Stimulated activated CD4-positive, alpha-beta T cell treated with anti-CD3 and anti-CD28 coated beads, Interleukin-2, amount 100 ng/mL, for 4 hours (primary cell): ENCODE data around the gene PLPPR3.

Experiments used
- DNase-seq: peaks from one replicate; pipeline ENCODE4 v3.0.0-alpha.2; 2020; ENCODE audit warnings: low read depth

The PLPPR3 gene, protein sequence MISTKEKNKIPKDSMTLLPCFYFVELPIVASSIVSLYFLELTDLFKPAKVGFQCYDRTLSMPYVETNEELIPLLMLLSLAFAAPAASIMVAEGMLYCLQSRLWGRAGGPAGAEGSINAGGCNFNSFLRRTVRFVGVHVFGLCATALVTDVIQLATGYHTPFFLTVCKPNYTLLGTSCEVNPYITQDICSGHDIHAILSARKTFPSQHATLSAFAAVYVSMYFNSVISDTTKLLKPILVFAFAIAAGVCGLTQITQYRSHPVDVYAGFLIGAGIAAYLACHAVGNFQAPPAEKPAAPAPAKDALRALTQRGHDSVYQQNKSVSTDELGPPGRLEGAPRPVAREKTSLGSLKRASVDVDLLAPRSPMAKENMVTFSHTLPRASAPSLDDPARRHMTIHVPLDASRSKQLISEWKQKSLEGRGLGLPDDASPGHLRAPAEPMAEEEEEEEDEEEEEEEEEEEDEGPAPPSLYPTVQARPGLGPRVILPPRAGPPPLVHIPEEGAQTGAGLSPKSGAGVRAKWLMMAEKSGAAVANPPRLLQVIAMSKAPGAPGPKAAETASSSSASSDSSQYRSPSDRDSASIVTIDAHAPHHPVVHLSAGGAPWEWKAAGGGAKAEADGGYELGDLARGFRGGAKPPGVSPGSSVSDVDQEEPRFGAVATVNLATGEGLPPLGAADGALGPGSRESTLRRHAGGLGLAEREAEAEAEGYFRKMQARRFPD

DNA sequence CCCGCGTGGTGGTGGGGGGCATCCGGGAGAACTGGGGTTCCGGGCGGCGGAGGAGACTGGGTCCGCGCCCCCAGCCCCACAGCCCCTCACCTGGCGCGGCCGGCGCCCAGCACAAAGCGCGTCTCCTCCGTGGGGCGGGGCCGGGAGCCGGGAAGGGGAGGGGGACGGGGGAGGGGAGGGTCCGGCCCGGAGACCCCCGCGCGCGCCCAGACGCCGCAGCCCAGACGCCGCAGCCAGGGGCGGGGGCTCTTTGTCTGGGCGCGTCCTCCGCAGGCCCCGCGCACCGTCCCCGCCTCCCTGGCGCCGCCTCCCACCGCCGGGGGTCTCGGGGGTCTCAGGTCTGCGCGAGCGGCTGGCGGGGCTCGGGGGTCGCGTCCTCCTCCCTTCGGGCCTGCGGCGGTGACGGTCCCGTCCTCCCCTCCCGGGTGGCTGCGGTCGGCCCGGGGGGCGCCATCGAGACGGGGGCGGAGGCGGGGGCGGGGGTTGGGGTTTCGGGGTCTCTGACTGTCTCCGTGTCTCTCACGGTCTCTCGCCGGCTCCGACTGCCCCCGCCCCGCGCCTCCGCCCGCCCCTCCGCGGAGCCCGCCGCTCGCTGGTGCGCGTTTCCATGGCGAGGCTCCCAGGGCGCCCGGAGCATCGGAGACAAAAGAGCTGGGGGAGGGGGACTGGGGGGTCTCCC is at the start of gene PLPPR3:
TSS of gene PLPPR3 (minus strand) at position 131 of the 679 bp plus-strand sequence. CDS start 396 bp downstream, outside the sequence.
- no peak for DNase-seq

DNA sequence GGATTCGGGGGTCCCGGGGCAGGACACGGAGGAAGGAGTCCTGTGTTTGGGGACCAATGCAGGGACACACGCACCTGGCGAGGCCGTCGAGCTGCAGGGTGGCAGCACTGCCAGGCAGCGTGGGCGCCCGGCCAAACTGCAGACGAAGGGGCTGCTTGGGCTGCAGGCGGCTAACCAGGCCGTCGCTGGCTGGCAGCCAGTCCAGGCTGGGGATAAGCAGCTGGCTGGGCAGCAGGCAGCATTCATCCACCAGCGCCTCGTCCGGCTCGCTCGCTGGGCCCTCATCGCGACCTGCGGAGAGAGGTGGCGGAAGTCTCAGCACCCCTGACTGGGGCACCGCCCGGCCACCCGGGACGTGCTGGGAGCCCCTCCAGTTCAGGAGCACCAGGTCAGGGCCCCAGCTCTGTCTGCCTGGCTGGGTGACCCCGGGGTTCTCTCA is 49.2 kb upstream of the PLPPR3 start:
- no peak for DNase-seq

DNA sequence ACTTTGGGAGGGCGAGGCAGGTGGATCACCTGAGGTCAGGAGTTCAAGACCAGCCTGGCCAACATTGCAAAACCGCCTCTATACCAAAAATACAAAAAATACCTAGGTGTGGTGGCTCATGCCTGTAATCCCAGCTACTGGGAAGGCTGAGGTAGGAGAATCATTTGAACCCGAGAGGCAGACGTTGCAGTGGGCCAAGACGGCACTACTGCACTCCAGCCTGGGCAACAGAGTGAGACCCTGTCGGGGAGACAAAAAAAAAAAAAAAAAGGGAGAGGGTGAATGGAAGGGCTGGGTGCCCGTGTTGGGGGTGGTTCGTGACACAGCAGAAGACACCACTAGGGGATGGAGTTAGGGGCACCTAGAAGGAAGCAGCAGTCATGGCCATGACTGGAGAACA is 48.6 kb upstream of the PLPPR3 start:
- no peak for DNase-seq

DNA sequence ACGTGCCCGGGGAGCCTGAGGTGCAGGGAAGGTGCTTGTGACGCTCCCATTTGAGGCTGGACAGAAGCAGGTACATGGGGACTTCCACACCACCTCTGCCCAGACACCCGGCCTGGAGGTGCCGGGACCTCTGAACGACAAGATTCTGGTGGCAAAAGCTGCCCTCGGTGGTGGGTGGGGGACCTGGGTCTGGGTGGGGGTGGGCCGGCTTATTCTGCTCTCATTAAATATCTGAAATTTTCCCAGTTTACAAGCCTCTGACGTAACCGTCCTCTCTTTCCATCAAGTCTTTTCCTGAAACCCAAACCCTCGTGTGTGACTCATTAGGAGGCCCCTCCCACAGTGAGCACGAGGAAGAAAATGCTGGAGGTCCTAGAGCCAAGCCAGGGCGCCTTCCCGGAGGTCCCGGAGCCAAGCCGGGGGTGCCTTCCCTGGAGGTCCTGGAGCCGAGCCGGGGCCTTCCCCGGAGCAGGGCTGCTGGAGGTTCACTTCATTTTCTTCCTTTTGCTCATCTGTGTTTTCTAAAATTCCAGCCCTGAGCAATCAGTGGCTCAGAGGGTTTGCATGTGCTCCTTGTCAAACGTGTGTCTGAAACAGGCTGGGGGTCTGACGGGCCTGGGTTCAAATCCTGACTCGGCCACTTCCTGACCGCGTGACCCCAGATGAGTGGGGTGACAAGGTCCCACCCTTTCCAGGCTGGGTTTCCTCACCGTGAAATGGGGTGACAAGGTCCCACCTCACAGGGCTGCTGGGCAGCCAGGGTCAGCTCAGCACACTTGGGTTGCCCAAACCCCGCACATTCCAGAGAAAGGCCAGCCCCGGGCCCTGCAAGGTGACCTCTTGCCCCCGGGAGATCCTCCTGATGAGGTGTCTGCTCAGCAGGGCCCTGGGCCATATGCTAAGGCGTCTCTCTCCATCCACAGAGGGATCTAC is 47.8 kb upstream of the PLPPR3 start:
- DNase-seq: no peak

DNA sequence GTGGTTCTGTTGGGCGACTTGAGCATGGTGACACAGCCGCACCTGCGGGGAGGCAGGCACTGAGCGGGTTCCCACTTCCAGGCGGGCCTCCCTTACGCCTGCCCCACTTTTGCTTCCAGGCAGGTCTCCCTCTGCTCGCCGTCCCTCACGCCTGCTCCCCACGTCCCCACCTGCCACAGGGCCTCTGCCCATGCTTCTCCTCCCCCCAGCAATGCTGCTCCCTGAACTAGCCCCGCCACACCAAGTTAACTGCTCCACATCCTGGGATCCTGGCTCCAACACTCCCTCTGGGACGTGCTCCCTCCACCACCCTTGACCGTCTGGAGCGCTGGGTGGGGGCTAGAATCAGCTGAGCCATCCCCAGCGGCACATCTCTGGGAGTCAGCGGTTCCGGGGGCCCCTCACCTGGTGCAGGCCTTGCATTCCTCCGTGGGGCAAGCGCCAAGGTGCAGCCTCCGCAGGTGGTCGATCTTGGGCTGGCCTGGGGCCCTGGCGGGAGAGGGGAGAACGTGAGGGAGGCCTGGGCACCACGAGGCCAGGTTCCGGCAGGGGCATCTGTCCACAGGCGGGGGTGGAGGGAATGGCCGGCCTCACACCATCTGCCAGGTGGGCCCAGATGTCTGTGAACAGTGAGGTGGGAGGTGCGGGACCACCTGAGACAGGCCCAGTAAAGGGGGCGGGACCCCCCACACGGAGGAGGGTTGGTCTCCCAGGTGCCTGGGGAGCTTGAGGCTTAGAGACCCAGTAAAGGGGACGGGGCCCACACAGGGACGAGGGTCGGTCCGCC is 46.9 kb upstream of the PLPPR3 start:
- DNase-seq: no peak

DNA sequence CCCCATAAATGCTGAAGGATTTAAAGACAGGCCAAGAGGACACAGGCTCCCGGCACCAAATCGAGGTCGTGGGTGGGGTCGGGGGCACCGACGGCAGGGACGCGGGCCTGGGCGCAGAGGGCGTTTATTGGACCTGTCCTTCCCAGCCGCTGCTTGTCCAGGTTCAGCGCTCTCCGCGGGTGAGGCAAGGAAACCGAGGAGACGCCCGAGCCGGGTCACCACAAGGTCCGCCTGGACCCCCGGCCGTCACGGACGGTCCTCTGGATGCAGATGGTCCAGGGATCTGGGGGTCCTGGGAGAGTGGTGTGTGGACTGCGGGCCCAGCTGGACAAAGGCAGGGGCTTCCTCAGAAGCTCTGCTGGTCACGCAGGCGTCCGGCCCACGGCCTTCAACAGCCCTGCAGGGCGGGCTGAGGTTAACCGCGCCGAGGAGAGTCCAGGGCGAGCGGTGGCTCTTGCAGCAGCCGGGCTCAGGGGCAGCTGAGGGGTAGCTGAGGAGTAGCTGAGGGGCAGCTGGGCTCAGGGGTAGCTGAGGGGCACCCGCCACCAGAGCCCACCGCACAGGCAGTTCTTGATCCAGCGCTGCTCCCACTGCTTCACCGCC is 46.2 kb upstream of the PLPPR3 start:
- no peak for DNase-seq

DNA sequence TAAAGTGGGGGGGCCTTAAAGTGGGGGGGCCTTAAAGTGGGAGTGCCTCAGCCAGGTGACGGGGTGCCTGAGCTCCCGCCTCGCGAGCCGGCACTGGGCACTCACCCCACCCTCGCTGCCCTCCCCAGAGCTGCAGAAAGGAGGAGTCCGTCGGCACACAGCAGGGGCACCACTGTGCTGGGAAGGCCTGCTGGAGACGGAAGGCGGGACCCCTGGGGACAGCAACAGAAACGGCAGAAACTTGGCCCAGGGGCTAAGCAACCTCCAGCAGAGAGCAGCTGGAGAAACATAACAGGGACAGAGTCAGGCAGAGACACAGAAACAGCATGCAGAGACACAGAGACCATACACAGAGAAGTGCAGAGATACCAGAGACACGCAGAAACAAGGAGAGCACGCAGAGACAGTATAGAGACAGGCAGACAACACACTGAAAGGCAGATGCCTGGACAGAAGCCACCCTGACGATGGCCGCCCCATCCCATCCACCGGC is 45.6 kb upstream of the PLPPR3 start:
- no peak for DNase-seq

DNA sequence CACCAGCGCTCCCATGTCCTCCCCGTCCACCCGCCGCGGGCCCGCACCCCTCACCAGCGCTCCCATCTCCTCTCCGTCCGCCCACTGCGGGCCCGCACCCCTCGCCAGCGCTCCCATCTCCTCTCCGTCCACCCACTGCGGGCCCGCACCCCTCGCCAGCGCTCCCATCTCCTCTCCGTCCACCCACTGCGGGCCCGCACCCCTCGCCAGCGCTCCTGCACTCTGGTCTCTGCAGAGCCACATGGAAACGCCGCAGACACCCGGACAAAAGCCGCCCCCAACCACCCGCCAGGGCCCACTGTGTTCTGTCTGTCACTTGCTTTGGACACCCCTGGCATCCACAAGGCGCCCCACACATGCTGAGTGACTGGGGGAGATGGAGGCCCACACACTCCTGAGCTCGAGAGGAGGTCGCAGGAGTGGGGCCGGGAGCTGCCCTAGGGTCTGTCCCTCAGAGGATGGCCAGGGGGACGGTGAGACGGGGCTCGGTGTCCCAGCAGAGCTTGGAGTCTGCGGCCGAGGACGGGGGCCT is 45.1 kb upstream of the PLPPR3 start:
- DNase-seq: no peak

DNA sequence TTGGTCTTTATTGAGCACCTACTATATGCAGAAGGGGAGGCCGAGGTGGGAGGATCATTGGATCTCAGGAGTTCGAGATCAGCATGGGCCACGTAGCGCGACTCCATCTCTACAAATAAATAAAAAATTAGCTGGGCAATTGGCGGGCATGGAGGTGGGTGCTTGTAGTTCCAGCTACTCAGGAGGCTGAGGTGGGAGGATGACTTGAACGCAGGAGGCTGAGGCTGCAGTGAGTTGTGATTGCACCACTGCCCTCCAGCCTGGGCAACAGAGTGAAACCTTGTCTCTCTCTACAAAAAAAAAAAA is 41.5 kb upstream of the PLPPR3 start:
- no peak for DNase-seq

DNA sequence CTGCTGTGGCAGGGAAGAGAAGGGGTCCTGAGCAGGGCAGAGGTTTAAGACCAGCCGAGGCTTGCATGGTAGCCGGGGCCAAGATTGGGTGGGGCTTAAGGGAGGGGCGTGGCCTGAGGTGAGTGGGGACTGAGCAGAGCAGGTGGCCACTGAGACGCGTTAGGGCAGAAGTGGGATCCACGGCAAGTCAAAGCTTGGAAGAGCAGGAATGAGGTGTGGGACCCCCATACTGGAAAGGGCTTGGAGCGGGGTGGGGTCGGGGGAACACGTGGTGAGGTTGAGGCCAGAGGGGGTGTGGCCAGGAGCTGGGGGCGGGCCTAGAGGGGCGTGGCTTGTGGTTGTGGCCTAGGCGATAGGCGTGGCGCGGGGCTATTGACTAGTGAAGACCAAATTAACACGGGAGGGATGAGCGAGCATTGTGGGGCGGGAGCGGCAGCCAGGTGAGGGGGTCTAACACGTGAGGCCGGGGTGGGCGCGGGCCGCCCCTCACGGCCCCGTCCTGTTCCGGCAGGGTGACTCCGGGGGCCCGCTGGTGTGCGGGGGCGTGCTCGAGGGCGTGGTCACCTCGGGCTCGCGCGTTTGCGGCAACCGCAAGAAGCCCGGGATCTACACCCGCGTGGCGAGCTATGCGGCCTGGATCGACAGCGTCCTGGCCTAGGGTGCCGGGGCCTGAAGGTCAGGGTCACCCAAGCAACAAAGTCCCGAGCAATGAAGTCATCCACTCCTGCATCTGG is 41.0 kb upstream of the PLPPR3 start:
- DNase-seq: peak; percentile 61

DNA sequence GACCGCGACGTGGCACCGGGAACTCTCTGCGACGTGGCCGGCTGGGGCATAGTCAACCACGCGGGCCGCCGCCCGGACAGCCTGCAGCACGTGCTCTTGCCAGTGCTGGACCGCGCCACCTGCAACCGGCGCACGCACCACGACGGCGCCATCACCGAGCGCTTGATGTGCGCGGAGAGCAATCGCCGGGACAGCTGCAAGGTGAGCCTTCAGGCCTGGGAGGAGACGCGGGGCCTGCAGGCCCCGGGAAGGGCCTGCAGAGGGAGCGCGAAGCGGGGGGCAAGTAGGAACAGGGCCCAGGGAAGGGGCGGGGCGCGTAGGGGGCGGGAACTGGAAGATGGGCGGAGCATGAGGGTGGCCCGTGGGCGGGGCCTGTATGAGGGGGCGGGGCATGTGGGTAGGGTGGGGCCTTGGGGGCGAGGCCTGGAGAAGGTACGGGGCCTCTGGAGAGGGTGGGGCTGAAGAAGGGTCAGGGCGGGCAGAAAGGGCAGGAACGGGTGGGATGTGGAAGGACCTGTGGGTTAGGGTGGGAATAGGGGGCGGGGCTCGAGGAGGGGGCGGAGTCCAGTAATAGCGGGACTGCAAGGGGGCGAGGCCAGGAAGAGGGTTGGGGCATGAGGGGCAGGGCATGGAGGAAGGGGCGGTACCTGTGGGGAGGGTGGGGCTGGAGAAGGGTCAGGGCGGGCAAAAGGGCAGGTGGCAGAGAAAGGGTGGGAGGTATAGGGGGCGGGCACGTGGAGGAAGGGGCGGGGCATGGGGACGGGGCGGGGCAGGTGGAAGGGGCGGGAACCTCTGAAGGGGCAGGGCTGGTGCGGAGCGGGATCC is 40.2 kb upstream of the PLPPR3 start:
- peak; percentile 44 for DNase-seq

DNA sequence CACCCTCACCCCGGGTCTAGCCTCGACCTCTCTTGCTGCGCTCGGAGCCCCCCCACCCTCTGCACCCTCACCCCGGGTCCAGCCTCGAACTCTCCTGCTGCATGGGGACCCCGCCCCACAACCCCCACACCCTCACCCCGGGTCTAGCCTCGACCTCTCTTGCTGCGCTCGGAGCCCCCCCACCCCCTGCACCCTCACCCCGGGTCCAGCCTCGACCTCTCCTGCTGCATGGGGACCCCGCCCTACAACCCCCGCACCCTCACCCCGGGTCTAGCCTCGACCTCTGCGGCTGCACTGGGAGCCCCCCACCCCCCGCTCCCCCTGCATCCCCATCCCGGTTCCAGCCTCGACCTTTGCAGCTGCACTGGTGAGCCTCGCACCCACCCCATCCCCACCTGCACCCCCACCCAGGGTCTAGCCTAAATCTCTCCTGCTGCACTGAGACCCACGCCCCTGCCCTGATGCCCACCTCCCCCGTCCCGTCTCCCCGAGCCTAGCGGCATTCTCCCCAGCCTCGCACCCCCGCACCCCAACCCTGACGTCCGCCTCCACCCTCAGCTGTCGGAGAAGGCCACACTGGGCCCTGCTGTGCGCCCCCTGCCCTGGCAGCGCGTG is 39.5 kb upstream of the PLPPR3 start:
- no peak for DNase-seq

DNA sequence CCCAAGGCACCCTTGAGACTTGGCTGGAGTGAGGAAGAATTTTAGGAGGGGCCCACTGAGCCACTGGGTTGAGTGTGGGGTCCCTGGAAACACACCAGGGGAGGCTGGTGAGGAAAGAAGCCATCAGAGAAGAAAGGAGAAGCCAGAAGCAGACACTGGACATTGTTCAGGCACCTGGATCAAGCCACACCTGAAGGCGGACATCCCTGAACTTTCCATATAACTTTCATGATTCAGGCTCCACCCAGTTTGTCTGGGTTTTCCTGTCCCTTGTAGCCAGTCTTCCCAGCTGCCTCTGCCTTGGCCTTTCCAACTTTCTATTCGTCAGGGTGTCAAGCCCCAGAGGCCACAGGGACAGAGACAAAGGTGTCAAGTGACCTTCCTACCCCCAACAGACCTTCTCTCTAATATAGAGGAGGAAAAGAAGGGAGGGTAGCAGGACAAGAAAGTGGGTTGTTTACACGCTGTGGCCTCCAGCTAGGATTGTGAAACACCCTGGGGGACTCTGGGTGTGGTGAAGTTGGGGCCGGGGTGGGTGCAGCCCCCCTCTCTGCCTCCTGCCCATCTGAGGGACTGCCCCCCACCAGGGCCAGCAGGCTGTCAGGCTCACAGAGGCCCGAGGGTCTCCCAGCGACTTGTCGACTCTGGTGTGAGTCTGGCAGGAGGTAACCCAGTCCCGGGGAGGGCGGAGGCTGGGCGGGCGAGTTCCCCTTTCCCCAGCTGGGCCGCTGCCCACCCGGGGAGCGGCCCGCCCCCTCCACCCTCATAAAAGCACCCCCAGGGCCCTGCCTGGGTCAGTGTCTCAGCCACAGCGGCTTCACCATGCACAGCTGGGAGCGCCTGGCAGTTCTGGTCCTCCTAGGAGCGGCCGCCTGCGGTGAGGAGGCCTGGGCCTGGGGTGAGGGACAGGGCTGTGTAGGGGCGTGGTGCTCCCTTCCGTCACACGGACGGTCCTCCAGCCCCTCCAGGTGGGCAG is 37.4 kb upstream of the PLPPR3 start, which contains the start of gene CFD:
TSS of gene CFD (plus strand) at position 797 of the 976 bp plus-strand sequence. CDS start at position 823, 26 bp downstream.
- no peak for DNase-seq

DNA sequence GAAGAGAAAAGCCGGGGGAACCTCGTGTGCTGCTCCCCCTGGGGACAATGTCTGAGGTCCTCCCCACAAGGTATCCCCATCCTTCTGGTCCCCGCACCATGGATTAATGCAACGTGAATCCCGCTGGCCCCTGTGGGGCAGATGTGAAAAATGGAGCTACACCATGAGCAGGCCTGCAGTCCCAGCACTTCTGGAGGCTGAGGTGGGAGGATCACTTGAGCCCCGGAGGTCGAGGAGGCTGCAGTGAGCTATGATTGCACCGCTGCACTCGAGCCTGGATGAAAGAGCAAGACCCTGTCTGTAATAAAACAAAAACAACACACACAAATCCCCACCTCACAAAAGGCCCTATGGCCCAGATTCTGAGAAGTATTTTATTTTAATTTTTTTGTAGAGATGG is 36.5 kb upstream of the PLPPR3 start:
- DNase-seq: no peak

DNA sequence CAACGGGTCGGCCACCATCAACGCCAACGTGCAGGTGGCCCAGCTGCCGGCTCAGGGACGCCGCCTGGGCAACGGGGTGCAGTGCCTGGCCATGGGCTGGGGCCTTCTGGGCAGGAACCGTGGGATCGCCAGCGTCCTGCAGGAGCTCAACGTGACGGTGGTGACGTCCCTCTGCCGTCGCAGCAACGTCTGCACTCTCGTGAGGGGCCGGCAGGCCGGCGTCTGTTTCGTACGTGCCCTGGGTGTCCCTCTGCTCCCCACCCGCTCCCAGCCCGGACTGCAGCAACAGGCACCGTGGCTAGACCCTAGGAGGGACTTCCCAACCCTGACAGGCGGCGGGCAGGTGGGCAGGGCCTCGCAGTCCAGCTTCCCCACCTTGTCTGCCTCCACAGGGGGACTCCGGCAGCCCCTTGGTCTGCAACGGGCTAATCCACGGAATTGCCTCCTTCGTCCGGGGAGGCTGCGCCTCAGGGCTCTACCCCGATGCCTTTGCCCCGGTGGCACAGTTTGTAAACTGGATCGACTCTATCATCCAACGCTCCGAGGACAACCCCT is 33.9 kb upstream of the PLPPR3 start:
- DNase-seq: no peak

DNA sequence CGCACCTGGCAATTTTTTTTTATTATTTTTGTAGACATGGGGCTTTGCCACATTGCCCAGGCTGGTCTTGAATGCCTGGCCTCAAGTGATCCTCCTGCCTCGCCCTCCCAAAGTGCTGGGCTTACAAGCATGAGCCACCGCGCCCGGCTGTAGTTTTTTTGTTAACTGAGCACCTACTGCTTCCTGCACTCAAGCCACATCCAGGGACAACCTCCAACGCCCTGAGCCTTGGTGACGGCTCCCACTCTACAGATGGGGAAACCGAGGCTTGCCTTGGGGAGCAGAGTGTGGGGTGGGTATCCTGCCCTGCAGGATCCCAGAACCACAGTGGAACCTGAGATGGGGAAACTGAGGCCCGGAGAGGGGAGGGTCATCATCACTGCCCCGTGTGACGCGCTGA is 33.4 kb upstream of the PLPPR3 start:
- DNase-seq: no peak
